ENCODE results near the gene OSBPL8.
"Not testable (repeated sequence)": the region's sequence is repeated elsewhere in the genome, so short reads cannot be mapped to it uniquely, and the experiment has no call there.

The OSBPL8 gene

GRCh38 chr12:76346236-76346635 is 213.3 kb downstream of the OSBPL8 start:
- peak; percentile 45 for DNase-seq

- DNase-seq: no peak
Observed at GRCh38 chr12:76345569-76345968, 214.0 kb downstream of the OSBPL8 start.

- peak; percentile 12 for DNase-seq
Observed at GRCh38 chr12:76341436-76342030, 218.0 kb downstream of the OSBPL8 start.

- DNase-seq: peak; percentile 45
Observed at GRCh38 chr12:76340680-76341435, 218.7 kb downstream of the OSBPL8 start.

GRCh38 chr12:76337583-76337982 is 222.0 kb downstream of the OSBPL8 start:
- no peak for DNase-seq

GRCh38 chr12:76332606-76333005 is 227.0 kb downstream of the OSBPL8 start:
- no peak for DNase-seq

- DNase-seq: no peak
Observed at GRCh38 chr12:76329606-76330005, 230.0 kb downstream of the OSBPL8 start.

GRCh38 chr12:76329159-76329558 is 230.4 kb downstream of the OSBPL8 start:
- DNase-seq: no peak

- not testable (repeated sequence) for DNase-seq
Observed at GRCh38 chr12:76319595-76320319, 239.8 kb downstream of the OSBPL8 start.

GRCh38 chr12:76318773-76319594 is 240.6 kb downstream of the OSBPL8 start:
- DNase-seq: no peak

GRCh38 chr12:76317976-76318375 is 241.6 kb downstream of the OSBPL8 start:
- DNase-seq: no peak

GRCh38 chr12:76316468-76316867 is 243.1 kb downstream of the OSBPL8 start:
- DNase-seq: no peak

GRCh38 chr12:76313299-76313698 is 246.3 kb downstream of the OSBPL8 start:
- DNase-seq: no peak

GRCh38 chr12:76312315-76312714 is 247.3 kb downstream of the OSBPL8 start:
- peak; percentile 68 for DNase-seq

- peak; percentile 76 for DNase-seq
Observed at GRCh38 chr12:76311796-76312195, 247.8 kb downstream of the OSBPL8 start.

- no peak for DNase-seq
Observed at GRCh38 chr12:76310110-76310509, 249.5 kb downstream of the OSBPL8 start.

GRCh38 chr12:76308866-76309265 is 250.7 kb downstream of the OSBPL8 start:
- no peak for DNase-seq

GRCh38 chr12:76307083-76307482 is 252.5 kb downstream of the OSBPL8 start:
- DNase-seq: peak; percentile 3

GRCh38 chr12:76303989-76304460 is 255.5 kb downstream of the OSBPL8 start:
- no peak for DNase-seq

GRCh38 chr12:76303365-76303764 is 256.2 kb downstream of the OSBPL8 start:
- DNase-seq: no peak
